GM21529 (cell line): ENCODE measurements around the gene HCN2.

Experiments
- ATAC-seq: cut with Tn5 transposase; IDR thresholded peaks from one replicate; pipeline ENCODE4 v1.9.1; 2021; ENCODE audit not compliant: unreplicated experiment

Gene HCN2

DNA sequence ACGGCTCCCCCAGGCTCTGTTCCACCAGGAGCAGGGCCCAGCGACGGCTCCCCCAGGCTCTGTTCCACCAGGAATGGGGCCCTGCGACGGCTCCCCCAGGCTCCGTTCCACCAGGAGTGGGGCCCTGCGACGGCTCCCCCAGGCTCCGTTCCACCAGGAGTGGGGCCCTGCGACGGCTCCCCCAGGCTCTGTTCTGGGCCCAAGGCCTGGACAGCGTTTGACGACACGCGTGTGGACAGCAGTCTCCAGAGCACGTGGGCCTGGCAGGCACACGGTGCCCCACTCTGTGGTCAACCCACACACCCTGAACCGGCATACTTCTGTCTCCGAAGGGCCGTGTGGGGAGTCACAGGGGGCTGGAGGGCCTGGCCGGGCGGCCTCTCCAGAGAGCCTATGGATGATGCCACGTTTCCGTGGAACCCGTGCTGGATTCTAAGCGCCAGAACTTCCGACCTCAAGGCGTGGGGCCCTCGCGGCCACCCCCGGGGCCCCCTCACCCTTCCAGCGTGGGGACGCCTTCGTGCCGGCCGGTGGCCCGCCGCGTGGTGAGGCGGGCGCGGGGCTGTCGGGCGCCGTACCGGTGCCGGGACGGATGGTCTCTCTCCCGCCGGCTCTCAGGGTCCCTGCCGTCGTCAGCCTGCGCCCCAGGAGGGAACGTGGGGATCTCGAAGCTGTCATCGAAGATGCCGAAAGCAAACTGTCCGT lies 61.6 kb downstream of the HCN2 start:
- no peak for ATAC-seq

- no peak for ATAC-seq
Measured at GRCh38 chr19:651991-652390, 62.3 kb downstream of the HCN2 start.

DNA sequence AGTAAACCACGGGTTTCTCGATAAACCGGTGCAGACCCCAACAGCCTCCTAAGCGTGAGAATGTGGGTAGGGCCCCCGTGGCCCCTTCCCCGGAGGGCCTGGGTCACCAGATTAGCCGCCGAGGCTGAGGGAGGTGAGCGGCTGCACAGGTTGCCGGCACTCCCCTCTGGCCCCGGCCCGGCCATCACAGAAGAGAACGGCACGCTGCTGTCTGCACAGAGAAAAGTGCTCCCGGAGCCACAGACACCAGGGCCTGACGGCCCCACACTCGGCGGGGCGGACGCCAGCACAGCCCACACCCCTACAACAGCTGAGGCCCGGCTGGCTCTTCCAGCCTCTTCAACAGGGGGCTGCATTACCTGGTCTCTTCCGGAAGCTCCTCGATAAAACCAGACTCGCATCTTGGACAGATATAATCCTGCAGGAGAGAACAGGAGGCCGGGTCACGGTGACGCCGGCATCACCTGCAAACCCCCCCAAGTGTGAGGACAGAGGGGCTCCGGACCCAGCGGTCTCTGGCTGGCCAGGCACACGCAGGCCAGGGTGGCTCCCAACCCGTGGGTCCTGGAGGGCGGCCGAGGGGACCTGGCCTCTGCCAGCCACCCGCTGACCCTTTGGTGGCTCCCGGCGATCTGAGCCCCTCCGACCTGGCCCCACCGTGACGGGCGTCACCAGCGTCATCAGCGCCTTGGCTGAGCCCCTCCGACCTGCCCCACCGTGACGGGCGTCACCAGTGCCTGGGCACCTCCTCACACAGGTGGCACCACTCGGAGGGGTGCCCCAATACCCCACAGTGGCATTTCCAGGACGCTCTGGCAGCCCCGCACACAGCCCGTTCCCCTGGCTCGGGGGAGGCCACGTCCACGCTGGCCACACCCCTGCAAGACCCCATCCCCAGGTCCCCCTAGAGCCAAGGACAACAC lies 63.0 kb downstream of the HCN2 start:
- no peak for ATAC-seq

GRCh38 chr19:653425-653824 lies 63.7 kb downstream of the HCN2 start:
- ATAC-seq: no peak

- no peak for ATAC-seq
Measured at GRCh38 chr19:655691-656090, 66.0 kb downstream of the HCN2 start.

- no peak for ATAC-seq
Measured at GRCh38 chr19:656751-657559, 67.3 kb downstream of the HCN2 start.

DNA sequence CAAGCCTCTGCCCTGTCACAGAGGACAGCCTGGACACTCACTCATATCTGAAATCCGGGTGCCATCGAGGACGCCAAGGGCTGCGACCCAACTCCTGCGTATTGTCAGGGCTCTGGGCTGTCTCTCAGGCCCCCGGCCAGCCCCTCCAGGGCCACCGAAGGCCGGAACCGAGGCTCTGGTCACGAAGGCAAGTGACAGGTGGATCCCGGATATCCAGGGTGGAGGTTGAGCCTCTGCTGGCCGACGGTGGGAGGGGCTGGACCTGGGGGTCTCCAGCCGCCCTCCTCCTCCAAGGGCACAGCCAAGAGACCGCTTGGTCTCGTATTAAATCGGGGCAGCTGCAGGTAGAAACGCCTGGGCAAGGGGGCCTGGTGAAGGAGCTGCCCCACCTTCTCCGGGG lies 67.9 kb downstream of the HCN2 start:
- no peak for ATAC-seq

GRCh38 chr19:658059-658839 lies 68.6 kb downstream of the HCN2 start:
- no peak for ATAC-seq

- no peak for ATAC-seq
Measured at GRCh38 chr19:658916-659839, 69.5 kb downstream of the HCN2 start.

DNA sequence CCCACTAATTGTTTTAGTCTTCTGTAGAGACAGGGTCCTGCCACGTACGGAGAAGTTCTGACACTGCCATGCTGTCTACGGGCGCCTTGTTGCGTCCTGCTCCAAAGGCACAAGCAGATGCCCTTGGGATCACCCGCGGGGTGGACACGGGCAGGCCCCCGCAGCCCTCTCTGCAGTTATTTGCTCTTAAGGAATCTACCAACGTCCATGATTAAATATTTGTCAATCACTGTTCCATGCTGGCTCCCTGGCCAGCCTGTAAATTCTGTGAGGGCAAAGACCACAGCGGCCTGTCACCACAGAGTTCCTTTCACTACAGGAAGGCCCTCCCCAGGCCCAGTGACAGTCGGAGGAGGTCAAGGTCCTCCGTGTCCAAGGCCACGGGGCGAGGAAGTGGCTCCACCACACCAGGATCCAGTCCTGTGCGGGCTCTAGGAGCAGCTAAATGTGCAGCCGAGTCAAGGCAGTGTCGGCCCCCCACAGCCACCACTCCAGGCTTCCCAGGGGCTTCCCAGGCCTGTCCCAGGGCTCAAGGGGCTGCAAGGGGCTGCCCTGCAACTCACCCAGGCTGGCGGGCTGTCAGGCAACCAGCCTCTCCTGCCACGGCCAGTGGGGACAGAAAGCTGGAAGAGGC lies 71.2 kb downstream of the HCN2 start:
- no peak for ATAC-seq

- no peak for ATAC-seq
Measured at GRCh38 chr19:661427-662196, 71.9 kb downstream of the HCN2 start.

DNA sequence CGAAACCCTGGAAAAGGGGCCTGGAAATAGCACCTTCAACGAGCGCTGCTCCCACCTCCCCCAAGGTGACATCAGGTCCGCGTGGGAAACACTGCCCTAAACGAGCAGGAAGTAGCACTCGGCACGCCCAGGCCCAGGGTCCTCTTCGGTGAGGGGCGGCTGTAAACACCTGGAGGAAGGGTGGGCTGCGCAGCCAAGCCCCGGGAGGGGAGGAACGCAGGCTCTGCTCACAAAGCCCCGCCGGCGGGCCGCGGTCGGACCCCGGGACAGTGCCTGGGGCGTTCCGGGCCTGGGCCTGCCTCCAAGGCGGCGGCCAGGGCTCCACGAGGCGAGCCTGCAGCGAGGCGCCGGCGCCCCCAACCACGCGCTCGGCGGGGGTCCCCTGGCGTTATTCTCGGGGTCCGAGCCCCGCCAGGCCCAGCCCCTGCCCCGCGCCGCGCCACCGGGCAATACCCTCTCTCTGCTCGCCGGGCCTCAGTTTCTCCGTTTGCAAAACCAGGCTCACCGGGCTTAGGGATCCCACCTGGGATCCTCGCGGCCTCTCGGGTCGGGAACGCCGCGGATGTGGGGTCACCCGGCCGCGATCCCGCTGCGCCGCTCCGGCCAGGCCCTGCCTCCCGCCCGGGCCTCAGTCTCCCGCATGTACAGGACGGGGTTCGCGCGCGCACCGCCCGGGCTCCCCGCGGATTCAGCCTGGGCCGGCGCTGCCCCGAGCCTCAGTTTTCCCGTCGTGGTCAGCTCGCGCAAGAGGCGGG lies 72.7 kb downstream of the HCN2 start:
- peak; percentile 6 for ATAC-seq

- ATAC-seq: peak; percentile 54
Measured at GRCh38 chr19:662962-663681, 73.4 kb downstream of the HCN2 start, which contains the start of gene RNF126. Gene RNF126 (minus strand): TSS chr19:663214. CDS start chr19:663121, 93 bp downstream.

- no peak for ATAC-seq
Measured at GRCh38 chr19:663682-664117, 74.0 kb downstream of the HCN2 start.

- no peak for ATAC-seq
Measured at GRCh38 chr19:664913-665443, 75.3 kb downstream of the HCN2 start.
